AG08395 (cell line): Measurements from ENCODE around the gene PHACTR1.
A peak's percentile ranks its signal among the peaks of the same experiment; 100 is the strongest.
"Not testable (repeated sequence)": the region's sequence is repeated elsewhere in the genome, so short reads cannot be mapped to it uniquely, and the experiment has no call there.

ENCODE experiments used
- DNase-seq: peaks from one replicate; pipeline ENCODE4 v3.0.0; 2012; ENCODE audit warnings: mixed read lengths, low spot score

PHACTR1 gene

GRCh38 chr6:12716298-12716916 lies at the start of gene PHACTR1:
Gene PHACTR1, plus strand, starts transcription at chr6:12716767.
- no peak for DNase-seq

- no peak for DNase-seq
Observed at GRCh38 chr6:12666886-12667285, 49.7 kb upstream of the PHACTR1 start.

- no peak for DNase-seq
Observed at GRCh38 chr6:12675931-12676330, 40.6 kb upstream of the PHACTR1 start.

GRCh38 chr6:12679341-12679740 lies 37.2 kb upstream of the PHACTR1 start:
- no peak for DNase-seq

- DNase-seq, result no peak
Observed at GRCh38 chr6:12693122-12693521, 23.4 kb upstream of the PHACTR1 start.

GRCh38 chr6:12698298-12698697 lies 18.3 kb upstream of the PHACTR1 start:
- DNase-seq, result no peak

- no peak for DNase-seq
Observed at GRCh38 chr6:12704946-12705345, 11.6 kb upstream of the PHACTR1 start.

- DNase-seq, result peak; percentile 80
Observed at GRCh38 chr6:12709116-12709515, 7.5 kb upstream of the PHACTR1 start.

GRCh38 chr6:12709556-12710232 lies 6.9 kb upstream of the PHACTR1 start:
- DNase-seq, result peak; percentile 34

- no peak for DNase-seq
Observed at GRCh38 chr6:12710921-12711320, 5.6 kb upstream of the PHACTR1 start.

- no peak for DNase-seq
Observed at GRCh38 chr6:12714022-12714421, 2.5 kb upstream of the PHACTR1 start.

- DNase-seq, result no peak
Observed at GRCh38 chr6:12715437-12715836, 1.1 kb upstream of the PHACTR1 start.

GRCh38 chr6:12717356-12717755 lies 789 bp downstream of the PHACTR1 start:
- no peak for DNase-seq

GRCh38 chr6:12718015-12718414 lies 1.4 kb downstream of the PHACTR1 start:
- DNase-seq, result peak; percentile 74

GRCh38 chr6:12719017-12719416 lies 2.5 kb downstream of the PHACTR1 start:
- no peak for DNase-seq

- DNase-seq, result no peak
Observed at GRCh38 chr6:12720310-12720709, 3.7 kb downstream of the PHACTR1 start.

- no peak for DNase-seq
Observed at GRCh38 chr6:12725263-12725662, 8.7 kb downstream of the PHACTR1 start.

GRCh38 chr6:12729467-12729866 lies 12.9 kb downstream of the PHACTR1 start:
- DNase-seq, result no peak

GRCh38 chr6:12730809-12731208 lies 14.2 kb downstream of the PHACTR1 start:
- not testable (repeated sequence) for DNase-seq

- no peak for DNase-seq
Observed at GRCh38 chr6:12733876-12734275, 17.3 kb downstream of the PHACTR1 start.

GRCh38 chr6:12735786-12736185 lies 19.2 kb downstream of the PHACTR1 start:
- no peak for DNase-seq

GRCh38 chr6:12748411-12748810 lies 31.8 kb downstream of the PHACTR1 start:
- no peak for DNase-seq

GRCh38 chr6:12748815-12749521 lies 32.4 kb downstream of the PHACTR1 start:
- no peak for DNase-seq
